Measurements from ENCODE around the gene KIF25. TPM values are rescaled to one million over a fixed set of nuclear protein-coding genes. Genes with fewer than 3 reads are reported as not detected.

The KIF25 gene
- polyA plus RNA-seq, 1 donor from 2014 or later: not detected

GRCh38 chr6:168017629-168018028 lies 20.2 kb downstream of the KIF25 start:
- no peaks in the 10 kb centered on the region for H3K79me2 ChIP-seq (replicated peaks; ENCODE audit: insufficient read depth, low read length)
- H3K9me2 ChIP-seq (ENCODE audit: insufficient read depth, low read length): no peaks in the 10 kb centered on the region
- H3K4me2 ChIP-seq (ENCODE audit: low read length): no peak overlapping the region
- no peak overlapping the region for H3K9ac ChIP-seq (ENCODE audit: low read length)
- H3K9me3 ChIP-seq (ENCODE audit: low read length): no peaks in the 10 kb centered on the region
- no peak overlapping the region for H3K4me3 ChIP-seq (ENCODE audit: low read length)
- H3K27ac ChIP-seq (ENCODE audit: low read length): no peak overlapping the region
- H3K27me3 ChIP-seq (ENCODE audit: insufficient read depth, low read depth, low read length): no peaks in the 10 kb centered on the region
- H3F3A ChIP-seq (ENCODE audit: insufficient read depth, low read length, poor library complexity, severe bottlenecking): no peaks in the 10 kb centered on the region
- H3K36me3 ChIP-seq (ENCODE audit: insufficient read depth, low read length): no peaks in the 10 kb centered on the region
- no peaks in the 10 kb centered on the region for H4K20me1 ChIP-seq (ENCODE audit: insufficient read depth)
- H2AFZ ChIP-seq (ENCODE audit: low read depth, low read length): no peak overlapping the region
- no peak for TF ChIP-seq TAF1 (IDR thresholded peaks at IDR 0.05; ENCODE audit: low read depth)
- TF ChIP-seq SMC3 (conservative IDR thresholded peaks at IDR 0.05; ENCODE audit: poor library complexity): no peak
- TF ChIP-seq CTCF (IDR thresholded peaks at IDR 0.05; ENCODE audit: poor library complexity, severe bottlenecking): no peak
- no peak for TF ChIP-seq POLR2AphosphoS5 (IDR thresholded peaks at IDR 0.05)
- no peak for TF ChIP-seq RAD21 (conservative IDR thresholded peaks at IDR 0.05)
- TF ChIP-seq MXI1 (conservative IDR thresholded peaks at IDR 0.05; ENCODE audit: poor library complexity, severe bottlenecking): no peak
- TF ChIP-seq EZH2 (IDR thresholded peaks at IDR 0.05; ENCODE audit: borderline replicate concordance, insufficient read depth, low read length, poor library complexity, severe bottlenecking): no peak
- TF ChIP-seq REST (IDR thresholded peaks at IDR 0.05; ENCODE audit: borderline replicate concordance): no peak
- TF ChIP-seq EP300 (conservative IDR thresholded peaks at IDR 0.05; ENCODE audit: poor library complexity, severe bottlenecking): no peak

GRCh38 chr6:168018664-168019063 lies 21.2 kb downstream of the KIF25 start:
- no peaks in the 10 kb centered on the region for H4K20me1 ChIP-seq (ENCODE audit: insufficient read depth)
- H3K79me2 ChIP-seq (replicated peaks; ENCODE audit: insufficient read depth, low read length): no peaks in the 10 kb centered on the region
- H3K9ac ChIP-seq (ENCODE audit: low read length): no peak overlapping the region
- H3K27me3 ChIP-seq (ENCODE audit: insufficient read depth, low read depth, low read length): no peaks in the 10 kb centered on the region
- no peak overlapping the region for H3K4me3 ChIP-seq (ENCODE audit: low read length)
- no peak for TF ChIP-seq EP300 (conservative IDR thresholded peaks at IDR 0.05; ENCODE audit: poor library complexity, severe bottlenecking)
- no peak for TF ChIP-seq TAF1 (IDR thresholded peaks at IDR 0.05; ENCODE audit: low read depth)
- TF ChIP-seq EZH2 (IDR thresholded peaks at IDR 0.05; ENCODE audit: borderline replicate concordance, insufficient read depth, low read length, poor library complexity, severe bottlenecking): no peak
- TF ChIP-seq MXI1 (conservative IDR thresholded peaks at IDR 0.05; ENCODE audit: poor library complexity, severe bottlenecking): no peak
- no peak for TF ChIP-seq REST (IDR thresholded peaks at IDR 0.05; ENCODE audit: borderline replicate concordance)
- no peak for TF ChIP-seq SMC3 (conservative IDR thresholded peaks at IDR 0.05; ENCODE audit: poor library complexity)
- no peak for TF ChIP-seq RAD21 (conservative IDR thresholded peaks at IDR 0.05)
- TF ChIP-seq CTCF (IDR thresholded peaks at IDR 0.05; ENCODE audit: poor library complexity, severe bottlenecking): no peak
- TF ChIP-seq POLR2AphosphoS5 (IDR thresholded peaks at IDR 0.05): no peak
- no peaks in the 10 kb centered on the region for H3K9me2 ChIP-seq (ENCODE audit: insufficient read depth, low read length)
- H3K36me3 ChIP-seq (ENCODE audit: insufficient read depth, low read length): no peaks in the 10 kb centered on the region
- H2AFZ ChIP-seq (ENCODE audit: low read depth, low read length): no peak overlapping the region
- no peaks in the 10 kb centered on the region for H3F3A ChIP-seq (ENCODE audit: insufficient read depth, low read length, poor library complexity, severe bottlenecking)
- H3K4me2 ChIP-seq (ENCODE audit: low read length): no peak overlapping the region
- H3K9me3 ChIP-seq (ENCODE audit: low read length): no peaks in the 10 kb centered on the region
- no peak overlapping the region for H3K27ac ChIP-seq (ENCODE audit: low read length)
